Measurements from ENCODE around the gene GAS6.
A peak's percentile ranks its signal among the peaks of the same experiment; 100 is the strongest.

The GAS6 gene

GRCh38 chr13:113839536-113840204 is 24.2 kb downstream of the GAS6 start:
- peaks cover 14% of the 10 kb centered on the region; the same call in 1 of the 2 replicates for H4K20me1 ChIP-seq (ENCODE audit: insufficient read depth, low read length)
- H3K79me2 ChIP-seq (ENCODE audit: insufficient read depth, low read length): no peaks in the 10 kb centered on the region
- ATAC-seq (ENCODE audit: insufficient read depth, low read depth) (no peak), DNase-seq (no peak)
- no peak overlapping the region for H2AFZ ChIP-seq (ENCODE audit: low read depth, low read length)
- H3K4me3 ChIP-seq (ENCODE audit: low read depth in 1 of 2, low read length in 2 of 2): no peak overlapping the region
- no peak overlapping the region for H3K9ac ChIP-seq (ENCODE audit: low read depth, low read length)
- H3K36me3 ChIP-seq (ENCODE audit: insufficient read depth, low read length): no peaks in the 10 kb centered on the region
- no peaks in the 10 kb centered on the region for H3K27me3 ChIP-seq (ENCODE audit: insufficient read depth, low read length, poor library complexity)
- H3K4me1 ChIP-seq (ENCODE audit: insufficient read depth, low read length): peaks cover 2% of the 10 kb centered on the region; the same call in 1 of the 2 replicates
- no peak overlapping the region for H3K27ac ChIP-seq (ENCODE audit: low read length)
- H3K4me2 ChIP-seq (ENCODE audit: insufficient read depth, low read length): no peak overlapping the region
- H3K9me3 ChIP-seq (ENCODE audit: insufficient read depth, low read length, severe bottlenecking): no peaks in the 10 kb centered on the region
- TF ChIP-seq EZH2 (IDR thresholded peaks at IDR 0.05; ENCODE audit: borderline replicate concordance, low read depth, low read length, severe bottlenecking): no peak
- TF ChIP-seq, protein P1, sequence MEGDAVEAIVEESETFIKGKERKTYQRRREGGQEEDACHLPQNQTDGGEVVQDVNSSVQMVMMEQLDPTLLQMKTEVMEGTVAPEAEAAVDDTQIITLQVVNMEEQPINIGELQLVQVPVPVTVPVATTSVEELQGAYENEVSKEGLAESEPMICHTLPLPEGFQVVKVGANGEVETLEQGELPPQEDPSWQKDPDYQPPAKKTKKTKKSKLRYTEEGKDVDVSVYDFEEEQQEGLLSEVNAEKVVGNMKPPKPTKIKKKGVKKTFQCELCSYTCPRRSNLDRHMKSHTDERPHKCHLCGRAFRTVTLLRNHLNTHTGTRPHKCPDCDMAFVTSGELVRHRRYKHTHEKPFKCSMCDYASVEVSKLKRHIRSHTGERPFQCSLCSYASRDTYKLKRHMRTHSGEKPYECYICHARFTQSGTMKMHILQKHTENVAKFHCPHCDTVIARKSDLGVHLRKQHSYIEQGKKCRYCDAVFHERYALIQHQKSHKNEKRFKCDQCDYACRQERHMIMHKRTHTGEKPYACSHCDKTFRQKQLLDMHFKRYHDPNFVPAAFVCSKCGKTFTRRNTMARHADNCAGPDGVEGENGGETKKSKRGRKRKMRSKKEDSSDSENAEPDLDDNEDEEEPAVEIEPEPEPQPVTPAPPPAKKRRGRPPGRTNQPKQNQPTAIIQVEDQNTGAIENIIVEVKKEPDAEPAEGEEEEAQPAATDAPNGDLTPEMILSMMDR (IDR thresholded peaks at IDR 0.05; ENCODE audit: borderline replicate concordance, extremely low read depth, low read length, poor library complexity, severe bottlenecking): no peak

DNA sequence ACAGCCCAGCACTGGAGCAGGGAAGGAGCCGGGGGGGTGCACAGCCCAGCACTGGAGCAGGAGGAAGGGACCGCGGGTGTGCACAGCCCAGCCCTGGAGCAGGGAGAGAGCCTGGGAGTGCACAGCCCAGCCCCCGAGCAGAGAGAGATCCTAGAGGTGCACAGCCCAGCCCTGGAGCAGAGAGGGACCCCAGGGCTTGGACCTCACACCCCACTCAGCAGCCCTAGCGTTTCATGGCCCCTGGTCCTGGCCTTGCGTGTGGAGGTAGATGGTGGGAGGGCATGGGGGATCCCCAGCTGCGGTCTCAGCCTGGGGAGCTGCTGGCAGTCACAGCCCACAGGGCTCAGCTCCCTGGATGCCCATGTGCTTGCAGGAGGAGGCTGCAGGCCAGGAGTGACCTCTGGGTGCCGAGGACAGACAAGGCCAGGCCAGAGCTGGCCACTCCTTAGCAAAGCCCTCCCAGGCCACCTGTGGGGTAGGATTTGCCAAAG is 25.1 kb downstream of the GAS6 start:
- Histone ChIP-seq H3K9me3 (ENCODE audit: insufficient read depth, low read length, severe bottlenecking) (no peaks in the 10 kb centered on the region), H3K4me1 (ENCODE audit: insufficient read depth, low read length) (no peaks in the 10 kb centered on the region), H3K4me3 (ENCODE audit: low read depth in 1 of 2, low read length in 2 of 2) (no peak overlapping the region), H3K79me2 (ENCODE audit: insufficient read depth, low read length) (no peaks in the 10 kb centered on the region), H3K27me3 (ENCODE audit: insufficient read depth, low read length, poor library complexity) (no peaks in the 10 kb centered on the region), H2AFZ (ENCODE audit: low read depth, low read length) (no peak overlapping the region), H3K9ac (ENCODE audit: low read depth, low read length) (no peak overlapping the region), H4K20me1 (ENCODE audit: insufficient read depth, low read length) (0 out of 2 replicates have a peak, but pooled peaks cover 14% of the 10 kb centered on the region), H3K4me2 (ENCODE audit: insufficient read depth, low read length) (no peak overlapping the region), H3K27ac (ENCODE audit: low read length) (no peak overlapping the region), H3K36me3 (ENCODE audit: insufficient read depth, low read length) (no peaks in the 10 kb centered on the region)
- TF ChIP-seq, protein P1 (IDR thresholded peaks at IDR 0.05; ENCODE audit: borderline replicate concordance, extremely low read depth, low read length, poor library complexity, severe bottlenecking): no peak
- DNase-seq (no peak), ATAC-seq (ENCODE audit: insufficient read depth, low read depth) (no peak)

- 0 out of 2 replicates have a peak, but pooled peaks cover 14% of the 10 kb centered on the region for H4K20me1 ChIP-seq (ENCODE audit: insufficient read depth, low read length)
- no peaks in the 10 kb centered on the region for H3K36me3 ChIP-seq (ENCODE audit: insufficient read depth, low read length)
- H3K79me2 ChIP-seq (ENCODE audit: insufficient read depth, low read length): no peaks in the 10 kb centered on the region
- no peak overlapping the region for H3K27ac ChIP-seq (ENCODE audit: low read length)
- H3K4me2 ChIP-seq (ENCODE audit: insufficient read depth, low read length): no peak overlapping the region
- no peaks in the 10 kb centered on the region for H3K4me1 ChIP-seq (ENCODE audit: insufficient read depth, low read length)
- H3K9ac ChIP-seq (ENCODE audit: low read depth, low read length): no peak overlapping the region
- no peaks in the 10 kb centered on the region for H3K27me3 ChIP-seq (ENCODE audit: insufficient read depth, low read length, poor library complexity)
- ATAC-seq (ENCODE audit: insufficient read depth, low read depth) (0 out of 3 replicates have a peak, but pooled peaks have one; percentile 10), DNase-seq (no peak)
- H3K9me3 ChIP-seq (ENCODE audit: insufficient read depth, low read length, severe bottlenecking): no peaks in the 10 kb centered on the region
- H3K4me3 ChIP-seq (ENCODE audit: low read depth in 1 of 2, low read length in 2 of 2): no peak overlapping the region
- no peak overlapping the region for H2AFZ ChIP-seq (ENCODE audit: low read depth, low read length)
- TF ChIP-seq EZH2 (IDR thresholded peaks at IDR 0.05; ENCODE audit: borderline replicate concordance, low read depth, low read length, severe bottlenecking): no peak
- TF ChIP-seq, protein P1 (IDR thresholded peaks at IDR 0.05; ENCODE audit: borderline replicate concordance, extremely low read depth, low read length, poor library complexity, severe bottlenecking): no peak
Measured at GRCh38 chr13:113837560-113838355, 26.1 kb downstream of the GAS6 start.

Measured in DND-41 (cell line).